Calu3 (cell line): ENCODE measurements around the gene CRCP. TPM values are rescaled to one million over a fixed set of nuclear protein-coding genes. Genes with fewer than 3 reads are reported as not detected.

Experiments
- BruUV-seq: library from RNA; stranded (reverse); fragments of 400-500 nt; replicated peaks from 2 replicates; lab custom pipeline; 2021; lab: Mats Ljungman, UMichigan
- CTCF ChIA-PET: fragments of 300-600 bp; sonication (Branson Sonifier 250); formaldehyde crosslinking; loops from one replicate; lab custom pipeline; 2022; ENCODE audit warnings: antibody characterized with exemption; lab: Charles Lee
- DNase-seq: peaks from one replicate; pipeline ENCODE4 v3.0.0; 2022
- H3K27ac Mint-ChIP-seq: one replicate; pipeline ENCODE4 v1.8.0; 2022; ENCODE audit warnings: mixed read lengths; ENCODE audit not compliant: unreplicated experiment
- H3K27me3 Mint-ChIP-seq: one replicate; pipeline ENCODE4 v1.8.0; 2022; ENCODE audit warnings: mixed read lengths; ENCODE audit not compliant: unreplicated experiment
- H3K36me3 Mint-ChIP-seq: one replicate; pipeline ENCODE4 v1.8.0; 2022; ENCODE audit warnings: mild to moderate bottlenecking, moderate library complexity, mixed read lengths; ENCODE audit not compliant: insufficient read depth, unreplicated experiment
- H3K4me1 Mint-ChIP-seq: one replicate; pipeline ENCODE4 v1.8.0; 2022; ENCODE audit warnings: mild to moderate bottlenecking, low read depth, mixed read lengths; ENCODE audit not compliant: unreplicated experiment
- H3K4me3 Mint-ChIP-seq: one replicate; pipeline ENCODE4 v1.8.0; 2022; ENCODE audit warnings: mild to moderate bottlenecking, low read depth, moderate library complexity, mixed read lengths; ENCODE audit not compliant: unreplicated experiment
- H3K9me3 Mint-ChIP-seq: one replicate; pipeline ENCODE4 v1.8.0; 2022; ENCODE audit warnings: low read depth, mixed read lengths; ENCODE audit not compliant: unreplicated experiment
- CTCF ChIP-seq: fragments of 200-600 bp; IDR thresholded peaks from one replicate; pipeline ENCODE4 v1.8.0; 2022; ENCODE audit warnings: antibody characterized with exemption; ENCODE audit not compliant: unreplicated experiment
- intact Hi-C: fragments of 100-400 bp; cut with micrococcal nuclease; formaldehyde crosslinking; loops from one replicate; pipeline ENCODE4 v1.10.0; 2022; ENCODE audit not compliant: unreplicated experiment
- total RNA-seq: library from RNA; stranded (reverse); gene quantifications from 2 replicates; pipeline ENCODE4 v1.2.3, GENCODE V29; 2022

Gene CRCP
- total RNA-seq, 1 experiment from 2014 or later, result 30.1 TPM

GRCh38 chr7:66187905-66188304 lies 73.3 kb downstream of the CRCP start:
- Mint-ChIP-seq H3K9me3 (no peaks in the 10 kb centered on the region), H3K36me3 (no peaks in the 10 kb centered on the region), H3K27me3 (peaks cover 6% of the 10 kb centered on the region), H3K4me3 (no peak overlapping the region), H3K4me1 (peaks cover 9% of the 10 kb centered on the region), H3K27ac (no peak overlapping the region)
- DNase-seq, result no peak
- intact Hi-C loops, result no loop called here
- TF ChIP-seq CTCF, result no peak
- no TSS peak for BruUV-seq
- CTCF ChIA-PET, result no interaction called here

GRCh38 chr7:66188645-66189044 lies 74.0 kb downstream of the CRCP start:
- Mint-ChIP-seq H3K9me3 (no peaks in the 10 kb centered on the region), H3K27me3 (peaks cover 14% of the 10 kb centered on the region), H3K4me1 (peaks cover 5% of the 10 kb centered on the region), H3K4me3 (no peak overlapping the region), H3K36me3 (no peaks in the 10 kb centered on the region), H3K27ac (no peak overlapping the region)
- intact Hi-C loops, result no loop called here
- BruUV-seq, result no TSS peak
- DNase-seq, result no peak
- TF ChIP-seq CTCF, result no peak
- CTCF ChIA-PET, result no interaction called here

GRCh38 chr7:66189695-66190503 lies 75.3 kb downstream of the CRCP start:
- no peak overlapping the region for H3K4me3 Mint-ChIP-seq
- intact Hi-C loops, result no loop called here
- CTCF ChIA-PET, result interaction anchor here (0.7 kb wide), 2 partner anchors 8 to 15 kb away, joined by 4 read pairs; no protein-coding TSS in a partner anchor
- no peaks in the 10 kb centered on the region for H3K36me3 Mint-ChIP-seq
- H3K27me3 Mint-ChIP-seq, result peaks cover 20% of the 10 kb centered on the region
- H3K4me1 Mint-ChIP-seq, result no peaks in the 10 kb centered on the region
- no peak for DNase-seq
- H3K27ac Mint-ChIP-seq, result no peak overlapping the region
- no TSS peak for BruUV-seq
- no peaks in the 10 kb centered on the region for H3K9me3 Mint-ChIP-seq
- TF ChIP-seq CTCF, result no peak

- no peak for TF ChIP-seq CTCF
- Mint-ChIP-seq H3K4me3 (no peak overlapping the region), H3K36me3 (no peaks in the 10 kb centered on the region), H3K27me3 (peaks cover 20% of the 10 kb centered on the region), H3K9me3 (no peaks in the 10 kb centered on the region), H3K4me1 (no peaks in the 10 kb centered on the region), H3K27ac (no peak overlapping the region)
- intact Hi-C loops, result no loop called here
- CTCF ChIA-PET, result interaction anchor here (0.7 kb wide), 2 partner anchors 9 to 305 kb away, joined by 4 read pairs; no protein-coding TSS in a partner anchor
- no peak for DNase-seq
- BruUV-seq, result no TSS peak
These were observed 75.8 kb downstream of the CRCP start for GRCh38 chr7:66190504-66190857.
